ACC112 (cell line): Measurements from ENCODE around the gene TOX3.

Experiments used
- H2AFZ ChIP-seq: fragments of 200-600 bp; sonication (generic); one replicate; pipeline ENCODE4 v1.6.0; 2017; ENCODE audit warnings: antibody characterized with exemption, low read length; ENCODE audit not compliant: unreplicated experiment
- H3K27ac ChIP-seq: fragments of 200-600 bp; sonication (generic); 2 replicates; pipeline ENCODE4 v1.5.1; 2014; ENCODE audit warnings: low read depth, mild to moderate bottlenecking, antibody characterized with exemption, low read length, moderate library complexity
- H3K27me3 ChIP-seq: fragments of 200-600 bp; sonication (generic); 2 replicates; pipeline ENCODE4 v1.6.1; 2014; ENCODE audit warnings: mild to moderate bottlenecking, antibody characterized with exemption, low read length, moderate library complexity, mixed read lengths; ENCODE audit not compliant: insufficient read depth
- H3K36me3 ChIP-seq: fragments of 200-600 bp; sonication (generic); 2 replicates; pipeline ENCODE4 v1.6.1; 2016; ENCODE audit warnings: mild to moderate bottlenecking, antibody characterized with exemption, low read length, moderate library complexity, mixed read lengths; ENCODE audit not compliant: insufficient read depth
- H3K4me1 ChIP-seq: fragments of 200-600 bp; sonication (generic); one replicate; pipeline ENCODE4 v1.6.1; 2016; ENCODE audit warnings: low read length, mixed read lengths; ENCODE audit not compliant: insufficient read depth, unreplicated experiment, control insufficient read depth
- H3K4me3 ChIP-seq: fragments of 200-600 bp; sonication (generic); 2 replicates; pipeline ENCODE4 v1.5.1; 2014; ENCODE audit warnings: mild to moderate bottlenecking, low read depth, low read length
- H3K79me2 ChIP-seq: fragments of 200-600 bp; sonication (generic); one replicate; pipeline ENCODE4 v1.6.0; 2016; ENCODE audit warnings: low read length; ENCODE audit not compliant: control insufficient read depth, unreplicated experiment, insufficient read depth

TOX3 gene

DNA sequence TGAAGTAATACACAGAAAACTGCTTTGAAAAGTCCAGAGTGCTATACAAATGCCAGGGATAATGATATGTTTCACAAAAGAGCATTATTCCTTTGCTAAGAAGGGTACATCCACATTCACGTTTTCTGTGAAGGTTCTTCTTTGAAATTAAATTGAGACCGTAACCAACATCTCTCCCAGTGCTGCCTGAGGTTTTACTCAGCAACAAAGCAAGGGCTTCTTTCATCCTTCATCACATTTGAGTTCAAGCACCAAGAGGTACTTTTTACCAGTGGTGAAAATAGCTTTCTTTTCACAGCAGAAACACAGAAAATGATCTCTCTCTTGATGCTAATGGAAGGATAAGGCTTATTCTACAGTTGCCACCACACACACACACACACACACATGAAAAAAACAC lies 113.3 kb downstream of the TOX3 start:
- H3K27me3 ChIP-seq = no peaks in the 10 kb centered on the region
- H2AFZ ChIP-seq = no peak overlapping the region
- no peaks in the 10 kb centered on the region for H3K79me2 ChIP-seq
- H3K4me3 ChIP-seq = no peak overlapping the region
- H3K36me3 ChIP-seq = no peaks in the 10 kb centered on the region
- no peaks in the 10 kb centered on the region for H3K4me1 ChIP-seq
- no peak overlapping the region for H3K27ac ChIP-seq

DNA sequence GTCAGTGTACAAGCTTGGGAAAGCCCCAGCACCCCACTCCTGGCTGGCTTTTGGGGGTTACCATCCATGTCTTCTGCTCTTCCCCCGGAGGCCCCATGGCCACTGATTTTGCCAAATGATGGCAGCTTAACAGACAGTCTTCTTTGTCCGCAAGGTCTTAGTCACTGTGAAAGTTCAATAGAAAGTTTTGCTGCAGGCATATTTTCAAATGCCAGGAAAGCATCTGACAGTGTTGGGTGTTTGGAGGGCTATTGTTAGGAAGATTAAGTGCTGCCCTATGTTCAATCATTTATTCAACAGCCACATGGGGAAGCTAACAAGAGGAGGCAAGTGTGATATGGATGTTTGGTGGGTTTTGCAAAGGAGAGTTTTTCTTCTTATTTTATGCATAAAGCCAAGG lies 122.4 kb downstream of the TOX3 start:
- no peaks in the 10 kb centered on the region for H3K4me1 ChIP-seq
- H3K4me3 ChIP-seq = no peak overlapping the region
- no peaks in the 10 kb centered on the region for H3K79me2 ChIP-seq
- no peaks in the 10 kb centered on the region for H3K27me3 ChIP-seq
- H3K27ac ChIP-seq = no peak overlapping the region
- H3K36me3 ChIP-seq = no peaks in the 10 kb centered on the region
- H2AFZ ChIP-seq = no peak overlapping the region

DNA sequence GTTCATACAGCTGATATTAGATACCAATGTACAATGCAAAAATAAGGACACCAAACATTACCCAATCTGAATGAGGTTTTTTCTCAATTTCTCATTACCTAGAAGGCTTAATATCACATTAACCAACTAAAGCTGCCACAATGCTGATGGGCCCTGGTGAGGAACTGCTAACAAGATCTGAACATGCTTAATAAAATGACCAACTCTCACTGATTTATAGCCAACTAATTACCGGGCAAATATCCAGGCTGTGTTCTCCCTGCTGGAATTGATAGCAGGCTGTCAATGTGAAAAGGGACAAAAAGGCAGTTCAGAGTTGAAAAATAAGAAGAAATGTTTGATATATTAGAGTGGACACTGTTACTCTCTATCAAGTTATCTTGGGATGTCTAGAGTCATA lies 124.6 kb downstream of the TOX3 start:
- Histone ChIP-seq H2AFZ (no peak overlapping the region), H3K27ac (no peak overlapping the region), H3K36me3 (no peaks in the 10 kb centered on the region), H3K79me2 (no peaks in the 10 kb centered on the region), H3K4me1 (no peaks in the 10 kb centered on the region), H3K4me3 (no peak overlapping the region), H3K27me3 (no peaks in the 10 kb centered on the region)

DNA sequence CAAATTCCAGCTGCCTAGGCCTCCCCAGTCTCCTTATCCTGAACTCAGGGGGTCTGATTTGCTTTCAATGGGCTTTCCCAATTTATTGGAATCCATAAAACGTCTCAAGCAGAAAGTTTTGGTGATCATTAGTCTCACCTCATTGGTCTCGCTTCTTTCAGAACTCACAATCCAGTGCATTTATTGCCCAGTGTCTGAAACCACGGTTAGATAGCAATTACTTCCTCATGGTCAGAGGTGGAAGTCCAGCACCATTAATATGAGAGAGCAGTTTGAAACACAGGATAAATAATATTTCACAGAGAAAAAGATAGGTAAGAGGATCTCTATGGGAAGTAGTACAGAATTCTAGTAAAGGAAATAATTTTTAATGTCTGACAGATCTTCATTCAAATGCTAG lies 128.7 kb downstream of the TOX3 start:
- H3K27me3 ChIP-seq = no peaks in the 10 kb centered on the region

DNA sequence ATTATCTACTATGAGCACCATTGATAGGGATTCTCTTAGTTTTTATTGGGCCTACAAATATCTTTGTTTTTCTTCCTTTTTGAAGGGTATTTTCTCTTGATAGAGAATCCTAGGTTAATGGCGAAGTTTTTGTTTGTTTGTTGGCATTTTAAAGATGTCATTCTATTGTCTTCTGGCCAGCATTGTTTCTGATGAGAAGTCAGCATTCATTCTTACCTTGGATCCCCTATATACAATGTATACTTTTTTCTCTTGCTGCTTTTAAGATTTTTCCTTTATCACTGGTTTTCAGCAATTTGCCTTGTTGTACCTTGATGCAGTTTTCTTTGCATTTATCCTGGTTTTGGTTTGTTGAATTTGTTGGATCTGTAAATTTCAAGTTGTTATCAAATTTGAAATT lies 130.1 kb downstream of the TOX3 start:
- no peak overlapping the region for H3K27ac ChIP-seq
- H3K36me3 ChIP-seq = no peaks in the 10 kb centered on the region
- no peaks in the 10 kb centered on the region for H3K27me3 ChIP-seq
- no peak overlapping the region for H3K4me3 ChIP-seq
- no peak overlapping the region for H2AFZ ChIP-seq
- H3K79me2 ChIP-seq = no peaks in the 10 kb centered on the region
- H3K4me1 ChIP-seq = no peaks in the 10 kb centered on the region

More for the DNA sequence above, 128.7 kb downstream of the TOX3 start:
- Histone ChIP-seq H2AFZ (no peak overlapping the region), H3K27ac (no peak overlapping the region), H3K4me3 (no peak overlapping the region), H3K36me3 (no peaks in the 10 kb centered on the region), H3K4me1 (no peaks in the 10 kb centered on the region), H3K79me2 (no peaks in the 10 kb centered on the region)

DNA sequence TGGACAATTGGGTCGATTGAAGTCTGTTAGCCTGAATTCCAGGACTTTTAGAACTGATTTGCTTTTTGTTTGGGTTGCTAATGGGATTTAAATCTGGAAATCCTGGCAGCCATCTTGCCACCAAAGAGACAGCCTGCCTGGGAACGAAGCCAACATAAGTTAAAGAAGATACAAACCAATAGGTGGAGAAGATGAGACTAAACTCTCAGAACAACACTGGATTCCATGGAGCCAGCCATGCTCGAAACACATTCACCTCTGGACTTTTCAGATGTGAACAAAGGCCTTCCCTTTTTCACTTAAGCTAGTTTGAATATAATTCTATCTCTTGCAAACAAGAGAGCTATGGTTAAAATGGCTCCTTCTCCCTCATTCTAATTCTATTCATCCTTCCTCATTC lies 135.9 kb downstream of the TOX3 start:
- Histone ChIP-seq H3K4me1 (no peaks in the 10 kb centered on the region), H3K27ac (no peak overlapping the region), H3K79me2 (no peaks in the 10 kb centered on the region), H3K4me3 (no peak overlapping the region), H2AFZ (no peak overlapping the region), H3K36me3 (no peaks in the 10 kb centered on the region), H3K27me3 (no peaks in the 10 kb centered on the region)

DNA sequence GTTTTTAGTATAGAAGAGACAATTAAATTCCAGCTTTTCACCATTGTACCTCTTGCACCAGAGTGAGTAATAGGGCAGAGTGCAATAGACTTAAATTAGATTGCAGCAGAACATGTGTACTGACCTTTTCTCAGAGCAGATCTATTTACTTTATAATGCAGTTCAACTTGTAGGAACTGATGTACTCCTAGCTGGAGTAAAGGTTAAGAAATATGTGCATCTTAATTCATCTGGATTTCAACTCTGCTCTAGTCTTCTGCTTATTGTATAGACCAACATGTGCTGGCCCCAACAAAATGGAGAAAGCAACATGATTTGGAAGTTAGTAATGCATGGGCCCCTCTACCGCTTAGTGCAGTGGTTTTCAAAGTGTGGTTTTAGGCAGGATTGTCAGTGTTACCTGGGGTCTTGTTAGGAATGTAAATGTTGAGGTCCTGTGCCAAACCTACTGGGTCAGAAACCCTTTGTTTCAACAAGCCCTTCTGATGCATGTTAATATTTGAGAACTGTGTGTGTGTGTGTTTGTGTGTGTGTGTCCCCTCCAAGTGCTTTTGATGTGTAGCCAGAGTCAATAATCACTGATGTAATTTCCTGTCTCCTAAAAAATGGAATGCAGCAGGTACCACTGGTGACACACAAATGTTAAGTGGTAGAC lies 138.6 kb downstream of the TOX3 start:
- Histone ChIP-seq H3K27ac (no peak overlapping the region), H3K79me2 (no peaks in the 10 kb centered on the region), H3K4me3 (no peak overlapping the region), H3K27me3 (no peaks in the 10 kb centered on the region), H3K36me3 (no peaks in the 10 kb centered on the region), H2AFZ (no peak overlapping the region), H3K4me1 (no peaks in the 10 kb centered on the region)

DNA sequence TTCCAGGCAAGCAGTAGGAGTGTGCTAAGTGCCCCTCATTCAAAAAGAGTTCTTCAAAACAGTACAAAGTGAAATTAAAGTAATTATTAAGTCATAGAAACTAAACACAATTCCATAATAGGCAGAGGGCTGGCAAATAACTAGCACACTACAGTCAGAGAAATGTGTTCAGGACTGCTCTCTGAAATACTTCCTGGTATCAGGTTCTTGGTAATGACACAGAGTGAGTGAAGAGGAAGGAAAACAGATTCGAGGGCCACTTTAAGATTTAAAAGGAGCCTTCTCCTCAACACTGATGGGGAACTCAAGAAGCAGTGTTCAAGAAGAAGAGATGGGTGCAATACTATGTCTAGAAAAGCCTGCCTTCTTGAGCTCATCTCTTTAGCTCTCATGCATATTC lies 139.2 kb downstream of the TOX3 start:
- H3K27ac ChIP-seq = no peak overlapping the region
- H3K36me3 ChIP-seq = no peaks in the 10 kb centered on the region
- no peaks in the 10 kb centered on the region for H3K4me1 ChIP-seq
- H2AFZ ChIP-seq = no peak overlapping the region
- no peak overlapping the region for H3K4me3 ChIP-seq
- no peaks in the 10 kb centered on the region for H3K27me3 ChIP-seq
- H3K79me2 ChIP-seq = no peaks in the 10 kb centered on the region

DNA sequence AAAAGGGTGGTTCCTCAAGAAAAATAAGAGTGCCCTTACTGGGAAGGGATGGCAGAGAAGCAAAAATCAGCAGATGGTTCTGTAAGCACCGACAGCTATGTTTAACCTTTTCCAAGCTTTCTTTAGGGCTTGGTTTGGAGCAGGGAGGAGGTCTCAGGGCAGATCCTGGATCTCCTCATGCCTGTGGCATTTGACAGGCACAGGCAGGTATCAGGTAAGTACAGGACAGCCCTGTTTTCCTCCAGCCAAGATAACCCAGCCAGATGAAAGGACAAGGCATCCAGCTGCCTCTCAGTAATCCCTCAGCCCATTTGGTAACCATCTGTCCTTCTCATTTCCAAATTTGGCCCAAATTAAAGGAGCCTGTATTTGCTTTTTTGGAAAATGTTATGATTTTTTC lies 141.5 kb downstream of the TOX3 start:
- Histone ChIP-seq H3K36me3 (no peaks in the 10 kb centered on the region), H2AFZ (no peak overlapping the region), H3K27ac (no peak overlapping the region), H3K4me1 (no peaks in the 10 kb centered on the region), H3K4me3 (no peak overlapping the region), H3K27me3 (no peaks in the 10 kb centered on the region), H3K79me2 (no peaks in the 10 kb centered on the region)

DNA sequence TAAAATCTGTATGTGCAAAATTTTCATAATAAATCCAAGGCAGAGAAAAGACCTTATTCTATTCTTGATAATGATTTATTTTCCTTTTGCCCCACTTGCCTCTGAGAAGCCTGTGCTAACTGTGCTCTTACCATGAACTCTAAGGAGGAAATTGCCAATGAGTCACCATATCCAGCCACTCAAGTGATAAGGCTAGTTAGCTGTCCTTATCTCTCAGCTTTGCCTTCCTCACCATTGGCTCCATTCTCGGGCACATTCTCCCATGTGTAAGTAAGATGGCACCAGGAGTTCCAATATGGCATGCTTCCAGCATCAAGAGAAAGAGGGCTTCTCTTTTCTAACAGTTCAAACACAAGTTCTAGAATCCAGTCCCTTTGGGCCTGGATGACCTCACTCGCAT lies 142.4 kb downstream of the TOX3 start:
- no peak overlapping the region for H3K4me3 ChIP-seq
- no peaks in the 10 kb centered on the region for H3K4me1 ChIP-seq

DNA sequence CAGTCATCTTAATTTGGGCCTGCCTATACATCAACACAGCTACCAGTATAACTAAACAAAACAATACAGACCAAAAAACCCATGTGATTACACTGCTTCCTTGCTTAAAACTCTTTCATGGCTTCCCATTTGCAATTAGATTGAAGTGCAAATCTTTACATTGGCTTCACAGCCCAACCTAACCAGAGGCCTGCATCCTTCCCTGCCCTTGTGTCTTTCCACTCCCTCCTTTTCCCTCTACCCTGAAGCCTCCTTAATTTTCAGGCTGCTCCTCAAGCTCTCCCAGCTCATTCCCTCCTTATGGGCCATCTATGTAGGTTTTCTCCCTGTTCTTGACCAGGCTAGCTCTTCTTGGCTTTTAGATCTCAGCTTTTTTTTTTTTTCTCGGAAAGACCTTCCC lies 147.8 kb downstream of the TOX3 start:
- no peaks in the 10 kb centered on the region for H3K36me3 ChIP-seq
- H2AFZ ChIP-seq = no peak overlapping the region
- H3K27me3 ChIP-seq = no peaks in the 10 kb centered on the region
- no peaks in the 10 kb centered on the region for H3K4me1 ChIP-seq
- no peaks in the 10 kb centered on the region for H3K79me2 ChIP-seq
- no peak overlapping the region for H3K27ac ChIP-seq
- H3K4me3 ChIP-seq = no peak overlapping the region

More for the DNA sequence above, 142.4 kb downstream of the TOX3 start:
- no peak overlapping the region for H2AFZ ChIP-seq
- H3K27ac ChIP-seq = no peak overlapping the region
- no peaks in the 10 kb centered on the region for H3K79me2 ChIP-seq
- H3K36me3 ChIP-seq = no peaks in the 10 kb centered on the region
- no peaks in the 10 kb centered on the region for H3K27me3 ChIP-seq
